HG02870 (cell line): ENCODE results near the gene IGF2BP2.
"Not testable (repeated sequence)": the region's sequence is repeated elsewhere in the genome, so short reads cannot be mapped to it uniquely, and the experiment has no call there.

Source experiments
- ATAC-seq: cut with Tn5 transposase; IDR thresholded peaks from one replicate; pipeline ENCODE4 v1.9.1; 2021; ENCODE audit warnings: mild to moderate bottlenecking, moderate library complexity; ENCODE audit not compliant: unreplicated experiment

The IGF2BP2 gene

GRCh38 chr3:185647134-185647879 lies 177.5 kb downstream of the IGF2BP2 start:
- ATAC-seq, result no peak

GRCh38 chr3:185646382-185647133 lies 178.3 kb downstream of the IGF2BP2 start:
- no peak for ATAC-seq

GRCh38 chr3:185645596-185646381 lies 179.1 kb downstream of the IGF2BP2 start:
- ATAC-seq, result no peak

GRCh38 chr3:185645191-185645590 lies 179.7 kb downstream of the IGF2BP2 start:
- ATAC-seq, result not testable (repeated sequence)

GRCh38 chr3:185640308-185640707 lies 184.5 kb downstream of the IGF2BP2 start:
- ATAC-seq, result no peak

- no peak for ATAC-seq
Observed at GRCh38 chr3:185639632-185640206, 185.1 kb downstream of the IGF2BP2 start.

- ATAC-seq, result not testable (repeated sequence)
Observed at GRCh38 chr3:185638651-185639050, 186.2 kb downstream of the IGF2BP2 start.

- ATAC-seq, result no peak
Observed at GRCh38 chr3:185637388-185637787, 187.5 kb downstream of the IGF2BP2 start.

- no peak for ATAC-seq
Observed at GRCh38 chr3:185632996-185633395, 191.8 kb downstream of the IGF2BP2 start.

GRCh38 chr3:185631508-185632206 lies 193.2 kb downstream of the IGF2BP2 start:
- no peak for ATAC-seq

GRCh38 chr3:185631108-185631507 lies 193.7 kb downstream of the IGF2BP2 start:
- ATAC-seq, result no peak

- no peak for ATAC-seq
Observed at GRCh38 chr3:185630182-185630622, 194.6 kb downstream of the IGF2BP2 start.

GRCh38 chr3:185629554-185630181 lies 195.2 kb downstream of the IGF2BP2 start:
- ATAC-seq, result no peak

GRCh38 chr3:185625784-185626183 lies 199.1 kb downstream of the IGF2BP2 start:
- ATAC-seq, result no peak

GRCh38 chr3:185623939-185624665 lies 200.7 kb downstream of the IGF2BP2 start:
- ATAC-seq, result no peak

- no peak for ATAC-seq
Observed at GRCh38 chr3:185613016-185613415, 211.8 kb downstream of the IGF2BP2 start.

- no peak for ATAC-seq
Observed at GRCh38 chr3:185606196-185606595, 218.6 kb downstream of the IGF2BP2 start.

GRCh38 chr3:185605566-185605965 lies 219.3 kb downstream of the IGF2BP2 start:
- ATAC-seq, result no peak

- ATAC-seq, result no peak
Observed at GRCh38 chr3:185595526-185595925, 229.3 kb downstream of the IGF2BP2 start.
